ENCODE results near the gene PIAS2. TPM values are rescaled to one million over a fixed set of nuclear protein-coding genes. Genes with fewer than 3 reads are reported as not detected.

The PIAS2 gene
- total and polyA plus RNA-seq, 3 donors from 2014 or later: 74.6 to 318 (median 96.7) TPM

DNA sequence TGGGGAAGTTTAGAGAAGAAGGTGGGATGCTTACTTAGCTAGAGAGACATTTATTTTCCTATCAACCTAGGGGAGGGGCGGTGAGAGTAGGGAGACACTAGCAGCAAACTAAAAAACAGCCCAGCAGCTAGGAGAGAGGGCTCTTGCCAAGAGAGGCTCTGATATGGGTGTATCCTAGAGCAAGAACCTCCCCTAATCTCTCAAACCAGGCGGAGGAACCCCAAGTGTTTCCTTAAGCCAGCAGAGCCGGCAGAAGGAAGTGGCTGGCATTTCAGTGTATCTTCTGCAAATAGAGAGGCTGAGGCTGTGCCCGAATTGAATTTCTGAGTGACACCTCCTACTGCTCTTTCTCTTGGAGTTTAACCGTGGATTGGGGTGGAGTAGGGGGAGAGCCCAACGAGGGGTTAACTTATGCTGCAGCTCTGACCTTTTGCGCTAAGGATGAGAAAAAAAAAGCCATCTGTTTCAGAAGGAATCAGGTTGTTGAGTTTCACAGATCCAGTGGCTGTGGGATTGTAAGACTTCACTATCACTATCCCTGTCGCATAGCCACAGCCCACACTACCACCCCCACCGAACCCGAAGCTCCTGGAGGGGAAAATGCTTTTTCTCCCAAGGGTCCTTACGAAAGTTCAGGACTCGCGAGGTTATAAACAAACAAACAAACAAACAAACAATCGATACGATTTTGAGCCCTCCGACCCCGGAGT, 161.8 kb downstream of the PIAS2 start:
- Histone ChIP-seq H3K4me3 (peak overlapping the region; percentile 12 to 52), H3K36me3 (ENCODE audit: low read depth, missing control alignments) (no peaks in the 10 kb centered on the region), H3K27me3 (no peaks in the 10 kb centered on the region), H3K27ac (no peak overlapping the region), H3K4me1 (peaks cover 15% of the 10 kb centered on the region), H3K9me3 (no peaks in the 10 kb centered on the region)
- no peak for TF ChIP-seq POLR2A (IDR thresholded peaks at IDR 0.05)
- TF ChIP-seq, protein P1, sequence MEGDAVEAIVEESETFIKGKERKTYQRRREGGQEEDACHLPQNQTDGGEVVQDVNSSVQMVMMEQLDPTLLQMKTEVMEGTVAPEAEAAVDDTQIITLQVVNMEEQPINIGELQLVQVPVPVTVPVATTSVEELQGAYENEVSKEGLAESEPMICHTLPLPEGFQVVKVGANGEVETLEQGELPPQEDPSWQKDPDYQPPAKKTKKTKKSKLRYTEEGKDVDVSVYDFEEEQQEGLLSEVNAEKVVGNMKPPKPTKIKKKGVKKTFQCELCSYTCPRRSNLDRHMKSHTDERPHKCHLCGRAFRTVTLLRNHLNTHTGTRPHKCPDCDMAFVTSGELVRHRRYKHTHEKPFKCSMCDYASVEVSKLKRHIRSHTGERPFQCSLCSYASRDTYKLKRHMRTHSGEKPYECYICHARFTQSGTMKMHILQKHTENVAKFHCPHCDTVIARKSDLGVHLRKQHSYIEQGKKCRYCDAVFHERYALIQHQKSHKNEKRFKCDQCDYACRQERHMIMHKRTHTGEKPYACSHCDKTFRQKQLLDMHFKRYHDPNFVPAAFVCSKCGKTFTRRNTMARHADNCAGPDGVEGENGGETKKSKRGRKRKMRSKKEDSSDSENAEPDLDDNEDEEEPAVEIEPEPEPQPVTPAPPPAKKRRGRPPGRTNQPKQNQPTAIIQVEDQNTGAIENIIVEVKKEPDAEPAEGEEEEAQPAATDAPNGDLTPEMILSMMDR (IDR thresholded peaks at IDR 0.05): no peak
- 5 to 6% methylated on average over 17 of the region's 17 CpGs for WGBS, 2 donors
- DNase-seq: no peak
- intact Hi-C loops (cut with DNase I; ENCODE audit: low total_unique reads): no loop called here

DNA sequence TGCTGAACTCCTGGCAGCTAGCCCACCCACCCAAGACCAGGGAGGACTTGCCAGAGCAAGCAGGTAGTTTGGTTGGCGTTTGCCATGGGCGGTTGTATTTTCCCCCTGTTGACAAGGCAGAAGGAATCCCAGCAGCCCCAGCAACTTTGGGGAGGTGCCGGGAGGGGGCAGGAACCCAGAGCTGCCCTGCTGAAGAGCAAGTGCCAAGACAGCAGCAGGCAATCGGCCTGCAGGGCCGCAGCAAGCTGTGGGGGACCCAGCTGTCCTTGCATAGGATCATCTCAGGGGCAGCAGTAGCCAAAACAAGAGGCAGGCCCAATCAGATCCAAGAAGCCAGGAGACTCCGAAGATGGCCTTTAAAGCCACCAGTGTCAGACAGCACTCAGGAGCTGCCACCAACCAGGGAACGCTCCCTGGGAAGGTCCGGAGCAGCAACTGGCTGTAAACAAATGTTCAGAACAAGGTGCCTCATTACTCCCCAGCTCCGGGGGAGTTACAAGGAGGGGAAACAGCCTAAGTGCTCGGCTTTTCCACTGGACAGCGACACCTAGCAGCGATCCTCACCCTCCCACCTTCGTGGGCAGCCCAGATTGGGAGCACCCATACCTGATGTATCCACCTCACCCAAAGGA, 162.5 kb downstream of the PIAS2 start:
- H3K27ac ChIP-seq: no peak overlapping the region
- no peaks in the 10 kb centered on the region for H3K9me3 ChIP-seq
- no peak overlapping the region for H3K4me3 ChIP-seq
- no peaks in the 10 kb centered on the region for H3K36me3 ChIP-seq (ENCODE audit: low read depth, missing control alignments)
- no peaks in the 10 kb centered on the region for H3K27me3 ChIP-seq
- H3K4me1 ChIP-seq: peaks cover 15% of the 10 kb centered on the region
- intact Hi-C loops (cut with DNase I; ENCODE audit: low total_unique reads): no loop called here
- TF ChIP-seq POLR2A (IDR thresholded peaks at IDR 0.05): no peak
- TF ChIP-seq, protein P1 (IDR thresholded peaks at IDR 0.05): no peak
- peak; percentile 17 for DNase-seq
- WGBS, 2 donors: 30 to 45% methylated on average over 7 to 13 of the region's 13 CpGs

DNA sequence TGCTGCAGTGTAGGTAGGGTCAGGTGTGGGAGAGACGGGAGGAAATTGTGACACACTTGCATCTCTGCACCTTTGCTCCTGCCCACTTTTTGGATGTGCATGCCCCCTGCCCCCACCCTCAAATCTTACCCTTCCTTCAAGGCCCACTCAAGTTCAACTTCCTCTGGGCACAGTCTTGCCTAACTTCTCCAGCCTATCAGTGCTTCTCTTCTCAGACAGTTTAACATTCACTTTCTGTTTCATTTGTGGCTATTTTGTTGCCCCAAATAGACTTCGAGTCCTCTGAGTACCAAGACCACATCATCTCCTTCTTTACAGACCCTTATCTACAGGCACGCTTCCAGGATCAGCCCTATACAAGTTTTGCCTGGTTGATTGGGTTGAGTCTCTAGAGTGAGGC, 163.1 kb downstream of the PIAS2 start:
- no peaks in the 10 kb centered on the region for H3K27me3 ChIP-seq
- H3K4me1 ChIP-seq: peaks cover 15% of the 10 kb centered on the region
- no peak for DNase-seq
- 63 to 73% methylated on average over 3 of the region's 3 CpGs for WGBS, 2 donors
- H3K4me3 ChIP-seq: no peak overlapping the region
- no peak overlapping the region for H3K27ac ChIP-seq
- H3K36me3 ChIP-seq (ENCODE audit: low read depth, missing control alignments): no peaks in the 10 kb centered on the region
- intact Hi-C loops (cut with DNase I; ENCODE audit: low total_unique reads): no loop called here
- H3K9me3 ChIP-seq: no peaks in the 10 kb centered on the region
- TF ChIP-seq POLR2A (IDR thresholded peaks at IDR 0.05): no peak
- TF ChIP-seq, protein P1 (IDR thresholded peaks at IDR 0.05): no peak

Other genes with a start within 250 kb of the PIAS2 start
- gene ST8SIA5, start 160.5 kb downstream of the PIAS2 start, total RNA-seq: 1 to 10 TPM; 1.3 to 1.6 TPM
- gene ST8SIA5, start 160.5 kb downstream of the PIAS2 start, polyA plus RNA-seq (ENCODE audit: insufficient read depth, low read depth, low replicate concordance): 2.1 TPM
- gene KATNAL2, start 95 bp upstream of the PIAS2 start, total RNA-seq: 10 to 100 TPM; 17.5 to 36.8 TPM
- gene KATNAL2, start 95 bp upstream of the PIAS2 start, polyA plus RNA-seq (ENCODE audit: insufficient read depth, low read depth, low replicate concordance): 36.2 TPM
- gene ELOA2, start 118.1 kb upstream of the PIAS2 start, total RNA-seq: 1 to 10 TPM; 4.4 to 8.4 TPM
- gene ELOA2, start 118.1 kb upstream of the PIAS2 start, polyA plus RNA-seq (ENCODE audit: insufficient read depth, low read depth, low replicate concordance): 8.0 TPM
- gene HDHD2, start 233.0 kb upstream of the PIAS2 start, total RNA-seq: 10 to 100 TPM; 39.8 to 40.4 TPM
- gene HDHD2, start 233.0 kb upstream of the PIAS2 start, polyA plus RNA-seq (ENCODE audit: insufficient read depth, low read depth, low replicate concordance): 32.3 TPM